Left lung (tissue), 10 donors: ENCODE measurements around the gene MAST4. TPM values are rescaled to one million over a fixed set of nuclear protein-coding genes. Genes with fewer than 3 reads are reported as not detected.

Experiments used
- ATAC-seq: fragments of 200-7000 bp; cut with Tn5 transposase; one replicate; pipeline ENCODE4 v1.9.1; 2020; ENCODE audit warnings: moderate library complexity
- DNase-seq, 4 donors: peaks; one replicate each; pipeline ENCODE4 v3.0.0-alpha.2; 2013 to 2020
- H3K27ac ChIP-seq, 2 donors: fragments of 200-600 bp; sonication (generic) in 1 of 2; one replicate each; pipeline versions ENCODE4 v1.5.0 to v1.8.0; 2020 to 2021
- H3K27me3 ChIP-seq, 2 donors: fragments of 200-600 bp; sonication (generic) in 1 of 2; one replicate each; pipeline versions ENCODE4 v1.5.0 to v1.8.0; 2020 to 2021
- H3K36me3 ChIP-seq, 2 donors: fragments of 200-600 bp; sonication (generic) in 1 of 2; one replicate each; pipeline versions ENCODE4 v1.5.0 to v1.8.0; 2020 to 2021
- H3K4me1 ChIP-seq, 2 donors: fragments of 200-600 bp; one replicate each; pipeline ENCODE4 v1.8.0; 2021
- H3K4me3 ChIP-seq, 2 donors: fragments of 200-600 bp; sonication (generic) in 1 of 2; one replicate each; pipeline versions ENCODE4 v1.5.0 to v1.8.0; 2020 to 2021; ENCODE audit warnings: mild to moderate bottlenecking in 1 of 2
- H3K9me3 ChIP-seq, 2 donors: fragments of 200-600 bp; sonication (generic) in 1 of 2; one replicate each; pipeline versions ENCODE4 v1.5.0 to v1.8.0; 2020 to 2021
- intact Hi-C, 2 donors: fragments of 100-400 bp; cut with DNase I; formaldehyde crosslinking; loops; one replicate each; pipeline versions ENCODE4 v1.11.2 to v1.14.2; 2022
- polyA plus RNA-seq, 6 donors: library from polyadenylated mRNA; unstranded; fragments of 120-200 nt; gene quantifications; one replicate each; pipeline ENCODE4 v1.2.1, GENCODE V29; 2013; ENCODE audit not compliant: insufficient read length in 6 of 6
- total RNA-seq, 2 donors: library from RNA; stranded (reverse); fragmentation: NEBNext Ultra II Directional; extraction: Animal tissue kit (Norgen Biotek cat#: 25700); gene quantifications; one replicate each; pipeline ENCODE4 v1.2.1, GENCODE V29; 2021
- TF ChIP-seq, protein P1 (sequence below), 2 donors: fragments of 200-600 bp; sonication (generic) in 1 of 2; IDR thresholded peaks; one replicate each; pipeline versions ENCODE4 v1.5.0 to v1.8.0; 2021; ENCODE audit warnings: antibody characterized with exemption in 2 of 2
- donor health status: DM: no; HTN: yes; CAD: no.
- donor health status: DM: no; HTN: no; CAD: no.

Gene MAST4
- total and polyA plus RNA-seq, 8 donors = 47.7 to 57.6 (median 53.0) TPM

DNA sequence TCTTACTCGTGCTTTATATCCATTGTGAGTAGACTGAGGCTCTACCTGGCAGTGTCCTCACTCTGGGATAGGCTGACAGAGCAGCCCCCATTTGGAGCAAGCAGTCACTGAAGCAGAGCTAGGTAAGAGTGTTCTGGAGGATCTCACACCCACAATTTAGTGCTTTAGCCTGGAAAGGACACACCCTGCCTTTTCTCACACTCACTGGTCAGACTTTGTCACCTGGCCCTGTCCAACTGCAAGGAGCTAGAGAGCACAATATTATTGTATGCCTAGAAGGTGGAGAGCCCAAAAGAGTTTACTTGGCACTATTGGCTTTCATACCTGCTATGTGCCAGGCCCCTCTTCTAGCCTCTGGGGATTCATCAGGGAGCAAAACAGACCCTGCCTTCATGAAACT lies 141.9 kb downstream of the MAST4 start:
- peaks cover 9 to 23% of the 10 kb centered on the region in 2 donors for H3K4me1 ChIP-seq
- H3K9me3 ChIP-seq = no peaks in the 10 kb centered on the region
- ATAC-seq (no peak), DNase-seq (no peak)
- TF ChIP-seq, protein P1, sequence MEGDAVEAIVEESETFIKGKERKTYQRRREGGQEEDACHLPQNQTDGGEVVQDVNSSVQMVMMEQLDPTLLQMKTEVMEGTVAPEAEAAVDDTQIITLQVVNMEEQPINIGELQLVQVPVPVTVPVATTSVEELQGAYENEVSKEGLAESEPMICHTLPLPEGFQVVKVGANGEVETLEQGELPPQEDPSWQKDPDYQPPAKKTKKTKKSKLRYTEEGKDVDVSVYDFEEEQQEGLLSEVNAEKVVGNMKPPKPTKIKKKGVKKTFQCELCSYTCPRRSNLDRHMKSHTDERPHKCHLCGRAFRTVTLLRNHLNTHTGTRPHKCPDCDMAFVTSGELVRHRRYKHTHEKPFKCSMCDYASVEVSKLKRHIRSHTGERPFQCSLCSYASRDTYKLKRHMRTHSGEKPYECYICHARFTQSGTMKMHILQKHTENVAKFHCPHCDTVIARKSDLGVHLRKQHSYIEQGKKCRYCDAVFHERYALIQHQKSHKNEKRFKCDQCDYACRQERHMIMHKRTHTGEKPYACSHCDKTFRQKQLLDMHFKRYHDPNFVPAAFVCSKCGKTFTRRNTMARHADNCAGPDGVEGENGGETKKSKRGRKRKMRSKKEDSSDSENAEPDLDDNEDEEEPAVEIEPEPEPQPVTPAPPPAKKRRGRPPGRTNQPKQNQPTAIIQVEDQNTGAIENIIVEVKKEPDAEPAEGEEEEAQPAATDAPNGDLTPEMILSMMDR (IDR thresholded peaks at IDR 0.05) = no peak
- H3K27me3 ChIP-seq = no peaks in the 10 kb centered on the region
- H3K4me3 ChIP-seq = no peak overlapping the region
- intact Hi-C loops = no loop called here
- no peaks in the 10 kb centered on the region for H3K36me3 ChIP-seq
- H3K27ac ChIP-seq = no peak overlapping the region

DNA sequence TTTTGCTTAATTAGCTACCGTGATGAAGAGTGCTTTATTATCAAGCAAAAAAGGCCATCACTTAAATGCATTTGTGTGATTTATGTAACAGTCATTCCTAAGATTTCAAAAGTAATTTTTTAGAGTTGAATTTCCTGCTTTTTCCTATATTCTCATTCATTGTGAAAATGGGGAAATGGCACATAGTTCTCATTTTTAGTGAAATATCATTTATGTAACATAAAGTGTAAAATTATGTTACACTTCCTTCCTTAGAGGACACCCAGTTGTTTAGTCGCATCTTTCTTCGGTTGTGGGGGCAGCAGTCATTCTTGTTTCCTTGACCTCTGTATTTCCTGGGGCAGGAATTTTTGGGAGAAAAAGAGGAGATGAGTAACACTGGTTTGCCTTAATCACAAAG lies 142.8 kb downstream of the MAST4 start:
- TF ChIP-seq, protein P1 (IDR thresholded peaks at IDR 0.05) = no peak
- DNase-seq (no peak), ATAC-seq (no peak)
- Histone ChIP-seq H3K36me3 (no peaks in the 10 kb centered on the region), H3K9me3 (no peaks in the 10 kb centered on the region), H3K27ac (peak overlapping the region in 1 of 2 donors; percentile 24), H3K4me1 (peaks cover 18 to 32% of the 10 kb centered on the region in 2 donors), H3K27me3 (no peaks in the 10 kb centered on the region), H3K4me3 (no peak overlapping the region)
- intact Hi-C loops = no loop called here

DNA sequence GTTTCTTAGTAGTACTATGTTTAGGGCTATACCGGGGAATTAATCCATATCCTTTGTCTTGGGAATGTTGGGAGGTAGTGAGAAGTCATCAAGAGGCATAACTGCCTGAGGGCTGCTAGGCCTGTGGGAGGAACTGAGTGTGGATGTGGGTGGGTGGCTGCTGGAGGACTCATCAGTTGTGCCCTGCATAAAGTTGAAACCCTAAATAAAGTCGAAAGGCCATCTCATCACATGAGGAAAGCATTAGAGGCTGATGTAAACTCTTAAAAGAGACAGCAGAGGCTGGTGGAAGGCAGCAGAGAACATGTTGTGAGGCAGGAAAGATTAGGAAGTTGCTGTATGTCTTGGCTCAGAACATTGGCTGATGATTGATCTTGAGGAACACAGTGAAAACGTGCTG lies 143.8 kb downstream of the MAST4 start:
- intact Hi-C loops = no loop called here
- peaks cover 22 to 35% of the 10 kb centered on the region in 2 donors for H3K4me1 ChIP-seq
- DNase-seq = no peak
- H3K36me3 ChIP-seq = no peaks in the 10 kb centered on the region
- H3K27me3 ChIP-seq = no peaks in the 10 kb centered on the region
- H3K27ac ChIP-seq = peak overlapping the region in 1 of 2 donors; percentile 3
- H3K4me3 ChIP-seq = no peak overlapping the region
- ATAC-seq = no peak
- TF ChIP-seq, protein P1 (IDR thresholded peaks at IDR 0.05) = no peak
- H3K9me3 ChIP-seq = no peaks in the 10 kb centered on the region

DNA sequence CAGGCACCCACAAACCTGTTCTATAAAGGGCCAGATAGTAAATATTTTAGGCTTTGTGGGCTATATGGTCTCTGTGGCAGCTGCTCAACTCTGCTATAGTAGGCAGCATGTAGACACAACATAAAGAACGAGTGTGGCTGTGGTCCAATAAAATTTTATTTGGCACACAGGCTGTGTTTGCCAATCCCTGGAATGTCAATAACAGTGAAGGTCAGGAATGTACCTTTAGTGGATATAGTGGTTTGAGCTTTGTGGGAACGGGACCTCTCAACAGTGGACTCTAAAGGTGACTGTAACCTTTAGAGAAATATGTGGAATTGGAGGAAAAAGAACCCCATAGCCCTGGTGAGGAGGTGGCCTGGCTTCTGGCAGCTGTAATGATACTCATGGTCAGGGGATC lies 145.2 kb downstream of the MAST4 start:
- Histone ChIP-seq H3K27ac (peak overlapping the region; percentile 58 to 68), H3K4me3 (no peak overlapping the region), H3K36me3 (no peaks in the 10 kb centered on the region), H3K9me3 (no peaks in the 10 kb centered on the region), H3K4me1 (peaks cover 22 to 35% of the 10 kb centered on the region in 2 donors), H3K27me3 (no peaks in the 10 kb centered on the region)
- DNase-seq = peak in 1 of 4 donors; percentile 56
- peak; percentile 64 for ATAC-seq
- intact Hi-C loops = no loop called here
- TF ChIP-seq, protein P1 (IDR thresholded peaks at IDR 0.05) = no peak

DNA sequence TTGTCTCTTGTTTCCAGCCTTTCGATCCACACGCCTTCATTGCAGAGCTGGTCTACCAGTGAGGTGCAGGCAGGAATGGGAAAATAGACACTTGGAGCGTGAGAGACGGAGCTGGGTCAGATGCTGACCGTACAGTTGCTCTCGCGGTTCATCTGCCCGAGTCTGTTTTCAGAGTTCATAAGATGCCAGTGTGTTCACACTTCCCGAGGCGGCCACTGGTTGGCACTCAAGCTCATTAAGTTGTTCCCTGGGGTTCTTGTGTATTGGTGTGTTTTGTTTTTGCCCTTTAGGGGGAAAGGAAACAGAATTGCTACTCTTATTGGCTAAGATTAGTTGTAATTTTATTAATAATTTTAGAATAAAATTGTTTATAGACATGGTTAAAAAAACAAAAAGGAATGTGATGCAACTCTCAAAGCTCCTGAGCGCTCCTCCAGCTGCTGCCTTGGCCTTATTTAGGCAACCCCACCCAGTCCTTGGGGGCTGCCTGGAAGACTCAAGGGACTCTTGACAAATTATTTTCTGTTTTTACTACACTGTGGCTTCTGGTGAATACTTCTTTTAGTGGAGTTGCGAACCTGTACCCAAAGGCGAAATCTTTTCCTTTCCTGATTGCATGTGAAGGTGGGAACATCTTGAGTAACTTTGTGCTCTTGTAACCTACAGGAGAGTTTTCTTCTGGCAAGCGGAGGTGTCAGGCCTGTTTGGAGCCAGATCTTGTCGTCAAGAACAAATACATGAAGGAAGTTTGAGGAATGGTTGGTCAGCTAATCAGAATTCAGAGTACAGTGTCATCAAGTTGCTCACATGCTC lies 146.1 kb downstream of the MAST4 start:
- Histone ChIP-seq H3K4me3 (no peak overlapping the region), H3K4me1 (peaks cover 22 to 35% of the 10 kb centered on the region in 2 donors), H3K27ac (peak overlapping the region; percentile 58 to 68), H3K9me3 (no peaks in the 10 kb centered on the region), H3K27me3 (no peaks in the 10 kb centered on the region), H3K36me3 (no peaks in the 10 kb centered on the region)
- intact Hi-C loops = no loop called here
- TF ChIP-seq, protein P1 (IDR thresholded peaks at IDR 0.05) = peak in 1 of 2 donors; percentile 20
- peak; percentile 69 for ATAC-seq
- DNase-seq = peak in 1 of 4 donors; percentile 31
